Osteoblast (primary cell): Measurements from ENCODE around the gene E2F7. TPM values are rescaled to one million over a fixed set of nuclear protein-coding genes. Genes with fewer than 3 reads are reported as not detected.

Experiments used
- DNase-seq: peaks from one replicate; pipeline ENCODE4 v3.0.0; 2011; ENCODE audit warnings: low spot score, mixed read lengths; ENCODE audit not compliant: insufficient read length; ENCODE audit errors: missing footprints
- H2AFZ ChIP-seq: 2 replicates; pipeline ENCODE4 v1.6.0; 2011; ENCODE audit warnings: mild to moderate bottlenecking, low read length
- H3K27ac ChIP-seq: 2 replicates; pipeline ENCODE4 v1.5.1; 2011; ENCODE audit warnings: mild to moderate bottlenecking, low read depth, low read length, moderate library complexity
- H3K27me3 ChIP-seq: 2 replicates; pipeline ENCODE4 v1.6.0; 2012; ENCODE audit warnings: mild to moderate bottlenecking, control low read depth, inconsistent platforms, low read length, moderate library complexity; ENCODE audit not compliant: insufficient read depth
- H3K36me3 ChIP-seq: 2 replicates; pipeline ENCODE4 v1.5.1; 2011; ENCODE audit warnings: mild to moderate bottlenecking, low read length, control low read depth, moderate library complexity; ENCODE audit not compliant: insufficient read depth
- H3K4me1 ChIP-seq: 2 replicates; pipeline ENCODE4 v1.5.1; 2011; ENCODE audit warnings: mild to moderate bottlenecking, low read length, control low read depth, moderate library complexity; ENCODE audit not compliant: insufficient read depth
- H3K4me2 ChIP-seq: 2 replicates; pipeline ENCODE4 v1.6.0; 2011; ENCODE audit warnings: mild to moderate bottlenecking, low read length; ENCODE audit not compliant: insufficient read depth
- H3K4me3 ChIP-seq: fragments of 200-600 bp; sonication (generic); 3 replicates; pipeline ENCODE4 v1.5.1; 2012; ENCODE audit warnings: mild to moderate bottlenecking, low read length, inconsistent platforms; ENCODE audit not compliant: insufficient read depth
- H3K79me2 ChIP-seq: 2 replicates; pipeline ENCODE4 v1.6.0; 2012; ENCODE audit warnings: mild to moderate bottlenecking, low read length, control low read depth, inconsistent platforms; ENCODE audit not compliant: insufficient read depth
- H3K9me3 ChIP-seq: 2 replicates; pipeline ENCODE4 v1.5.1; 2011; ENCODE audit warnings: low read depth, low read length, control low read depth
- H4K20me1 ChIP-seq: 2 replicates; pipeline ENCODE4 v1.6.0; 2012; ENCODE audit warnings: mild to moderate bottlenecking, low read length, control low read depth; ENCODE audit not compliant: insufficient read depth
- CTCF ChIP-seq: IDR thresholded peaks from 2 replicates; pipeline ENCODE4 v1.5.1; 2011; ENCODE audit warnings: mild to moderate bottlenecking, low read depth, low read length, moderate library complexity; ENCODE audit errors: extremely low read depth
- total RNA-seq: library from RNA; depleted of rRNA; stranded (reverse); fragments of >200 nt; gene quantifications from 2 replicates; pipeline ENCODE4 v1.2.3, GENCODE V29; 2012

The E2F7 gene
- total RNA-seq, 1 donor = 13.4 TPM

GRCh38 chr12:77003914-77004313, 61.5 kb downstream of the E2F7 start:
- DNase-seq = no peak

GRCh38 chr12:77003246-77003645, 62.1 kb downstream of the E2F7 start:
- Histone ChIP-seq H3K79me2 (no peaks in the 10 kb centered on the region), H3K27me3 (peaks cover 29% of the 10 kb centered on the region), H2AFZ (no peak overlapping the region), H3K4me1 (no peaks in the 10 kb centered on the region), H3K9me3 (no peaks in the 10 kb centered on the region), H3K36me3 (no peaks in the 10 kb centered on the region), H3K4me3 (no peak overlapping the region), H3K27ac (no peak overlapping the region), H3K4me2 (no peak overlapping the region), H4K20me1 (no peaks in the 10 kb centered on the region)
- no peak for TF ChIP-seq CTCF
- DNase-seq = no peak

More at GRCh38 chr12:77003914-77004313, 61.5 kb downstream of the E2F7 start:
- H3K9me3 ChIP-seq = no peaks in the 10 kb centered on the region
- H3K4me1 ChIP-seq = no peaks in the 10 kb centered on the region
- H3K36me3 ChIP-seq = no peaks in the 10 kb centered on the region
- no peak for TF ChIP-seq CTCF
- no peaks in the 10 kb centered on the region for H4K20me1 ChIP-seq
- H2AFZ ChIP-seq = no peak overlapping the region
- H3K27me3 ChIP-seq = peaks cover 29% of the 10 kb centered on the region
- no peak overlapping the region for H3K4me3 ChIP-seq
- no peak overlapping the region for H3K4me2 ChIP-seq
- H3K27ac ChIP-seq = no peak overlapping the region
- no peaks in the 10 kb centered on the region for H3K79me2 ChIP-seq

- H3K36me3 ChIP-seq = no peaks in the 10 kb centered on the region
- H3K79me2 ChIP-seq = no peaks in the 10 kb centered on the region
- H3K4me1 ChIP-seq = no peaks in the 10 kb centered on the region
- no peak for DNase-seq
- TF ChIP-seq CTCF = no peak
- H3K9me3 ChIP-seq = no peaks in the 10 kb centered on the region
- no peak overlapping the region for H3K4me3 ChIP-seq
- H3K27me3 ChIP-seq = peaks cover 29% of the 10 kb centered on the region
- H4K20me1 ChIP-seq = no peaks in the 10 kb centered on the region
- H2AFZ ChIP-seq = no peak overlapping the region
- no peak overlapping the region for H3K27ac ChIP-seq
- H3K4me2 ChIP-seq = no peak overlapping the region
These were observed 63.0 kb downstream of the E2F7 start for GRCh38 chr12:77002382-77002781.

GRCh38 chr12:77001276-77001675, 64.1 kb downstream of the E2F7 start:
- H3K79me2 ChIP-seq = no peaks in the 10 kb centered on the region
- no peak overlapping the region for H2AFZ ChIP-seq
- H3K4me2 ChIP-seq = no peak overlapping the region
- H3K4me3 ChIP-seq = no peak overlapping the region
- H3K36me3 ChIP-seq = no peaks in the 10 kb centered on the region
- H4K20me1 ChIP-seq = no peaks in the 10 kb centered on the region
- TF ChIP-seq CTCF = no peak
- DNase-seq = no peak
- H3K27me3 ChIP-seq = peaks cover 29% of the 10 kb centered on the region
- no peak overlapping the region for H3K27ac ChIP-seq
- no peaks in the 10 kb centered on the region for H3K4me1 ChIP-seq
- no peaks in the 10 kb centered on the region for H3K9me3 ChIP-seq
